Activated naive CD8-positive, alpha-beta T cell treated with anti-CD3 and anti-CD28 coated beads for 36 hours (primary cell): ENCODE measurements around the gene C1QTNF4. TPM values are rescaled to one million over a fixed set of nuclear protein-coding genes. Genes with fewer than 3 reads are reported as not detected.
A peak's percentile ranks its signal among the peaks of the same experiment; 100 is the strongest.

Experiments
- DNase-seq: peaks from one replicate; pipeline ENCODE4 v3.0.0; 2021
- H3K27ac Mint-ChIP-seq: one replicate; pipeline ENCODE4 v1.8.0; 2022; ENCODE audit warnings: mild to moderate bottlenecking, moderate library complexity, mixed read lengths
- H3K27me3 Mint-ChIP-seq: one replicate; pipeline ENCODE4 v1.8.0; 2022; ENCODE audit warnings: mild to moderate bottlenecking, mixed read lengths
- H3K36me3 Mint-ChIP-seq: one replicate; pipeline ENCODE4 v1.8.0; 2021; ENCODE audit warnings: mild to moderate bottlenecking, mixed read lengths
- H3K4me1 Mint-ChIP-seq: one replicate; pipeline ENCODE4 v1.8.0; 2021; ENCODE audit warnings: mixed read lengths
- H3K4me3 Mint-ChIP-seq: one replicate; pipeline ENCODE4 v1.8.0; 2022; ENCODE audit warnings: mild to moderate bottlenecking, moderate library complexity, mixed read lengths
- H3K9me3 Mint-ChIP-seq: one replicate; pipeline ENCODE4 v1.8.0; 2022; ENCODE audit warnings: mixed read lengths
- total RNA-seq, 2 experiments: library from RNA; stranded (reverse); gene quantifications; one replicate each; pipeline ENCODE4 v1.2.3, GENCODE V29; 2021

Gene C1QTNF4
- total RNA-seq, 2 experiments from 2014 or later = not detected

GRCh38 chr11:47587039-47587716 is 7.0 kb downstream of the C1QTNF4 start:
- peaks cover 6% of the 10 kb centered on the region for H3K27me3 Mint-ChIP-seq
- H3K4me1 Mint-ChIP-seq = peaks cover 7% of the 10 kb centered on the region
- H3K36me3 Mint-ChIP-seq = peaks cover 23% of the 10 kb centered on the region
- no peak for DNase-seq
- H3K9me3 Mint-ChIP-seq = no peaks in the 10 kb centered on the region
- no peak overlapping the region for H3K27ac Mint-ChIP-seq
- no peak overlapping the region for H3K4me3 Mint-ChIP-seq

- H3K36me3 Mint-ChIP-seq = peaks cover 25% of the 10 kb centered on the region
- H3K27ac Mint-ChIP-seq = no peak within 1 kb of the TSS
- H3K9me3 Mint-ChIP-seq = no peaks in the 10 kb centered on the region
- H3K27me3 Mint-ChIP-seq = no peaks in the 10 kb centered on the region
- H3K4me1 Mint-ChIP-seq = peaks cover 2% of the 10 kb centered on the region
- DNase-seq = no peak
- no peak within 1 kb of the TSS for H3K4me3 Mint-ChIP-seq
Observed at GRCh38 chr11:47586098-47586855, 7.9 kb downstream of the C1QTNF4 start, which contains the start of gene FAM180B. Gene FAM180B, plus strand, starts transcription at chr11:47586678. Its CDS starts 91 bp downstream, at chr11:47586769.

GRCh38 chr11:47583844-47584243 is 10.4 kb downstream of the C1QTNF4 start:
- DNase-seq = no peak
- H3K27ac Mint-ChIP-seq = no peak overlapping the region
- peaks cover 34% of the 10 kb centered on the region for H3K36me3 Mint-ChIP-seq
- H3K27me3 Mint-ChIP-seq = no peaks in the 10 kb centered on the region
- no peaks in the 10 kb centered on the region for H3K9me3 Mint-ChIP-seq
- no peak overlapping the region for H3K4me3 Mint-ChIP-seq
- peaks cover 12% of the 10 kb centered on the region for H3K4me1 Mint-ChIP-seq

- Mint-ChIP-seq H3K36me3 (peaks cover 45% of the 10 kb centered on the region), H3K27ac (peak within 1 kb of the TSS; percentile 96), H3K4me1 (peaks cover 30% of the 10 kb centered on the region), H3K9me3 (no peaks in the 10 kb centered on the region), H3K27me3 (no peaks in the 10 kb centered on the region), H3K4me3 (peak within 1 kb of the TSS; percentile 97)
- peak; percentile 88 for DNase-seq
Observed at GRCh38 chr11:47578524-47579494, 15.4 kb downstream of the C1QTNF4 start, which contains the start of the genes KBTBD4 and NDUFS3. Gene KBTBD4, minus strand, starts transcription at chr11:47578970. Its CDS starts 19 bp downstream, at chr11:47578951. Gene NDUFS3, plus strand, starts transcription at chr11:47579074. Its CDS starts 18 bp downstream, at chr11:47579092.

- DNase-seq = no peak
- Mint-ChIP-seq H3K27ac (no peak overlapping the region), H3K9me3 (no peaks in the 10 kb centered on the region), H3K27me3 (no peaks in the 10 kb centered on the region), H3K4me1 (peaks cover 32% of the 10 kb centered on the region), H3K4me3 (peak overlapping the region; percentile 97), H3K36me3 (peaks cover 41% of the 10 kb centered on the region)
Observed at GRCh38 chr11:47577460-47578041, 16.7 kb downstream of the C1QTNF4 start.

- H3K27me3 Mint-ChIP-seq = no peaks in the 10 kb centered on the region
- DNase-seq = no peak
- no peak overlapping the region for H3K4me3 Mint-ChIP-seq
- H3K9me3 Mint-ChIP-seq = no peaks in the 10 kb centered on the region
- peaks cover 39% of the 10 kb centered on the region for H3K36me3 Mint-ChIP-seq
- peaks cover 23% of the 10 kb centered on the region for H3K4me1 Mint-ChIP-seq
- H3K27ac Mint-ChIP-seq = no peak overlapping the region
Observed at GRCh38 chr11:47573321-47573720, 20.9 kb downstream of the C1QTNF4 start.

GRCh38 chr11:47572715-47573255 is 21.4 kb downstream of the C1QTNF4 start:
- Mint-ChIP-seq H3K27ac (no peak overlapping the region), H3K4me3 (no peak overlapping the region), H3K9me3 (no peaks in the 10 kb centered on the region), H3K27me3 (no peaks in the 10 kb centered on the region), H3K4me1 (peaks cover 20% of the 10 kb centered on the region), H3K36me3 (peaks cover 39% of the 10 kb centered on the region)
- DNase-seq = no peak

- Mint-ChIP-seq H3K27me3 (no peaks in the 10 kb centered on the region), H3K27ac (no peak overlapping the region), H3K4me1 (peaks cover 14% of the 10 kb centered on the region), H3K4me3 (no peak overlapping the region), H3K9me3 (no peaks in the 10 kb centered on the region), H3K36me3 (peaks cover 36% of the 10 kb centered on the region)
- DNase-seq = no peak
Observed at GRCh38 chr11:47571895-47572294, 22.3 kb downstream of the C1QTNF4 start.

GRCh38 chr11:47571357-47571729 is 22.9 kb downstream of the C1QTNF4 start:
- no peak for DNase-seq
- Mint-ChIP-seq H3K4me1 (peaks cover 14% of the 10 kb centered on the region), H3K27me3 (no peaks in the 10 kb centered on the region), H3K27ac (peak overlapping the region; percentile 20), H3K9me3 (no peaks in the 10 kb centered on the region), H3K4me3 (no peak overlapping the region), H3K36me3 (peaks cover 37% of the 10 kb centered on the region)

- peaks cover 36% of the 10 kb centered on the region for H3K36me3 Mint-ChIP-seq
- H3K4me1 Mint-ChIP-seq = peaks cover 13% of the 10 kb centered on the region
- no peak for DNase-seq
- no peak overlapping the region for H3K4me3 Mint-ChIP-seq
- no peaks in the 10 kb centered on the region for H3K9me3 Mint-ChIP-seq
- H3K27me3 Mint-ChIP-seq = no peaks in the 10 kb centered on the region
- peak overlapping the region; percentile 20 for H3K27ac Mint-ChIP-seq
Observed at GRCh38 chr11:47570651-47571356, 23.4 kb downstream of the C1QTNF4 start.

- H3K27me3 Mint-ChIP-seq = no peaks in the 10 kb centered on the region
- H3K4me3 Mint-ChIP-seq = no peak overlapping the region
- no peaks in the 10 kb centered on the region for H3K9me3 Mint-ChIP-seq
Observed at GRCh38 chr11:47569646-47570045, 24.6 kb downstream of the C1QTNF4 start.

GRCh38 chr11:47566149-47566698 is 28.0 kb downstream of the C1QTNF4 start:
- no peaks in the 10 kb centered on the region for H3K9me3 Mint-ChIP-seq
- H3K36me3 Mint-ChIP-seq = peaks cover 21% of the 10 kb centered on the region
- no peak for DNase-seq
- no peaks in the 10 kb centered on the region for H3K27me3 Mint-ChIP-seq
- H3K4me3 Mint-ChIP-seq = peak overlapping the region; percentile 87
- H3K27ac Mint-ChIP-seq = peak overlapping the region; percentile 79
- H3K4me1 Mint-ChIP-seq = peaks cover 15% of the 10 kb centered on the region

More at GRCh38 chr11:47569646-47570045, 24.6 kb downstream of the C1QTNF4 start:
- Mint-ChIP-seq H3K4me1 (peaks cover 15% of the 10 kb centered on the region), H3K36me3 (peaks cover 26% of the 10 kb centered on the region), H3K27ac (no peak overlapping the region)
- no peak for DNase-seq

- Mint-ChIP-seq H3K9me3 (no peaks in the 10 kb centered on the region), H3K36me3 (peaks cover 21% of the 10 kb centered on the region), H3K27ac (peak within 1 kb of the TSS; percentile 86), H3K27me3 (no peaks in the 10 kb centered on the region), H3K4me3 (peak within 1 kb of the TSS; percentile 87), H3K4me1 (peaks cover 15% of the 10 kb centered on the region)
- DNase-seq = peak; percentile 84
Observed at GRCh38 chr11:47565340-47566148, 28.7 kb downstream of the C1QTNF4 start, which contains the start of gene PTPMT1. Gene PTPMT1, plus strand, starts transcription at chr11:47565599. Its CDS starts 24 bp downstream, at chr11:47565623.
